Measurements from ENCODE around the gene GTF3A.
"Not testable (repeated sequence)": the region's sequence is repeated elsewhere in the genome, so short reads cannot be mapped to it uniquely, and the experiment has no call there.

GTF3A gene

GRCh38 chr13:27389891-27390290 is 34.5 kb upstream of the GTF3A start:
- Histone ChIP-seq H3K27ac (ENCODE audit: insufficient read depth, low read length, poor library complexity, severe bottlenecking) (no peak overlapping the region), H3K4me3 (ENCODE audit: insufficient read depth, low read depth, low read length, poor library complexity, severe bottlenecking) (no peak overlapping the region), H3K27me3 (replicated peaks; ENCODE audit: control insufficient read depth, insufficient read depth, low read length, poor library complexity, severe bottlenecking) (no peaks in the 10 kb centered on the region), H3K36me3 (ENCODE audit: control insufficient read depth, insufficient read depth, low read length) (no peaks in the 10 kb centered on the region), H3K4me1 (ENCODE audit: control insufficient read depth, insufficient read depth, low read length, poor library complexity, severe bottlenecking) (no peaks in the 10 kb centered on the region), H3K9me3 (ENCODE audit: control insufficient read depth, low read length) (no peaks in the 10 kb centered on the region)
- DNase-seq, result no peak

GRCh38 chr13:27391471-27391870 is 32.9 kb upstream of the GTF3A start:
- H3K9me3 ChIP-seq (ENCODE audit: control insufficient read depth, low read length), result no peaks in the 10 kb centered on the region
- no peak overlapping the region for H3K27ac ChIP-seq (ENCODE audit: insufficient read depth, low read length, poor library complexity, severe bottlenecking)
- H3K36me3 ChIP-seq (ENCODE audit: control insufficient read depth, insufficient read depth, low read length), result no peaks in the 10 kb centered on the region
- H3K27me3 ChIP-seq (replicated peaks; ENCODE audit: control insufficient read depth, insufficient read depth, low read length, poor library complexity, severe bottlenecking), result no peaks in the 10 kb centered on the region
- H3K4me1 ChIP-seq (ENCODE audit: control insufficient read depth, insufficient read depth, low read length, poor library complexity, severe bottlenecking), result no peaks in the 10 kb centered on the region
- no peak for DNase-seq
- no peak overlapping the region for H3K4me3 ChIP-seq (ENCODE audit: insufficient read depth, low read depth, low read length, poor library complexity, severe bottlenecking)

GRCh38 chr13:27393101-27393500 is 31.3 kb upstream of the GTF3A start:
- Histone ChIP-seq H3K4me3 (ENCODE audit: insufficient read depth, low read depth, low read length, poor library complexity, severe bottlenecking) (no peak overlapping the region), H3K27ac (ENCODE audit: insufficient read depth, low read length, poor library complexity, severe bottlenecking) (no peak overlapping the region), H3K4me1 (ENCODE audit: control insufficient read depth, insufficient read depth, low read length, poor library complexity, severe bottlenecking) (no peaks in the 10 kb centered on the region), H3K9me3 (ENCODE audit: control insufficient read depth, low read length) (no peaks in the 10 kb centered on the region), H3K27me3 (replicated peaks; ENCODE audit: control insufficient read depth, insufficient read depth, low read length, poor library complexity, severe bottlenecking) (no peaks in the 10 kb centered on the region), H3K36me3 (ENCODE audit: control insufficient read depth, insufficient read depth, low read length) (no peaks in the 10 kb centered on the region)
- no peak for DNase-seq

- DNase-seq, result no peak
- Histone ChIP-seq H3K4me1 (ENCODE audit: control insufficient read depth, insufficient read depth, low read length, poor library complexity, severe bottlenecking) (no peaks in the 10 kb centered on the region), H3K27me3 (replicated peaks; ENCODE audit: control insufficient read depth, insufficient read depth, low read length, poor library complexity, severe bottlenecking) (no peaks in the 10 kb centered on the region), H3K36me3 (ENCODE audit: control insufficient read depth, insufficient read depth, low read length) (no peaks in the 10 kb centered on the region), H3K27ac (ENCODE audit: insufficient read depth, low read length, poor library complexity, severe bottlenecking) (no peak overlapping the region), H3K9me3 (ENCODE audit: control insufficient read depth, low read length) (no peaks in the 10 kb centered on the region), H3K4me3 (ENCODE audit: insufficient read depth, low read depth, low read length, poor library complexity, severe bottlenecking) (no peak overlapping the region)
These were observed 29.4 kb upstream of the GTF3A start for GRCh38 chr13:27395007-27395510.

GRCh38 chr13:27396252-27396846 is 28.1 kb upstream of the GTF3A start:
- no peak overlapping the region for H3K4me3 ChIP-seq (ENCODE audit: insufficient read depth, low read depth, low read length, poor library complexity, severe bottlenecking)
- no peak for DNase-seq
- no peaks in the 10 kb centered on the region for H3K4me1 ChIP-seq (ENCODE audit: control insufficient read depth, insufficient read depth, low read length, poor library complexity, severe bottlenecking)
- no peaks in the 10 kb centered on the region for H3K36me3 ChIP-seq (ENCODE audit: control insufficient read depth, insufficient read depth, low read length)
- no peaks in the 10 kb centered on the region for H3K27me3 ChIP-seq (replicated peaks; ENCODE audit: control insufficient read depth, insufficient read depth, low read length, poor library complexity, severe bottlenecking)
- no peak overlapping the region for H3K27ac ChIP-seq (ENCODE audit: insufficient read depth, low read length, poor library complexity, severe bottlenecking)
- no peaks in the 10 kb centered on the region for H3K9me3 ChIP-seq (ENCODE audit: control insufficient read depth, low read length)

GRCh38 chr13:27398360-27398759 is 26.1 kb upstream of the GTF3A start:
- no peaks in the 10 kb centered on the region for H3K4me1 ChIP-seq (ENCODE audit: control insufficient read depth, insufficient read depth, low read length, poor library complexity, severe bottlenecking)
- H3K27me3 ChIP-seq (replicated peaks; ENCODE audit: control insufficient read depth, insufficient read depth, low read length, poor library complexity, severe bottlenecking), result no peaks in the 10 kb centered on the region
- DNase-seq, result no peak
- no peak overlapping the region for H3K27ac ChIP-seq (ENCODE audit: insufficient read depth, low read length, poor library complexity, severe bottlenecking)
- no peaks in the 10 kb centered on the region for H3K9me3 ChIP-seq (ENCODE audit: control insufficient read depth, low read length)
- no peak overlapping the region for H3K4me3 ChIP-seq (ENCODE audit: insufficient read depth, low read depth, low read length, poor library complexity, severe bottlenecking)
- no peaks in the 10 kb centered on the region for H3K36me3 ChIP-seq (ENCODE audit: control insufficient read depth, insufficient read depth, low read length)

- DNase-seq; H3K36me3 ChIP-seq (ENCODE audit: control insufficient read depth, insufficient read depth, low read length); H3K9me3 ChIP-seq (ENCODE audit: control insufficient read depth, low read length); H3K27me3 ChIP-seq (replicated peaks; ENCODE audit: control insufficient read depth, insufficient read depth, low read length, poor library complexity, severe bottlenecking); H3K4me3 ChIP-seq (ENCODE audit: insufficient read depth, low read depth, low read length, poor library complexity, severe bottlenecking); H3K27ac ChIP-seq (ENCODE audit: insufficient read depth, low read length, poor library complexity, severe bottlenecking); H3K4me1 ChIP-seq (ENCODE audit: control insufficient read depth, insufficient read depth, low read length, poor library complexity, severe bottlenecking): not testable (repeated sequence)
These were observed 24.0 kb upstream of the GTF3A start for GRCh38 chr13:27400405-27400804.

- no peaks in the 10 kb centered on the region for H3K36me3 ChIP-seq (ENCODE audit: control insufficient read depth, insufficient read depth, low read length)
These were observed 23.2 kb upstream of the GTF3A start for GRCh38 chr13:27401210-27401609.

GRCh38 chr13:27403203-27403678 is 21.2 kb upstream of the GTF3A start:
- Histone ChIP-seq H3K27ac (ENCODE audit: insufficient read depth, low read length, poor library complexity, severe bottlenecking) (no peak overlapping the region), H3K4me3 (ENCODE audit: insufficient read depth, low read depth, low read length, poor library complexity, severe bottlenecking) (no peak overlapping the region), H3K9me3 (ENCODE audit: control insufficient read depth, low read length) (no peaks in the 10 kb centered on the region), H3K36me3 (ENCODE audit: control insufficient read depth, insufficient read depth, low read length) (no peaks in the 10 kb centered on the region), H3K27me3 (replicated peaks; ENCODE audit: control insufficient read depth, insufficient read depth, low read length, poor library complexity, severe bottlenecking) (peaks cover 3% of the 10 kb centered on the region), H3K4me1 (ENCODE audit: control insufficient read depth, insufficient read depth, low read length, poor library complexity, severe bottlenecking) (peaks cover 3% of the 10 kb centered on the region)
- no peak for DNase-seq

More at GRCh38 chr13:27401210-27401609, 23.2 kb upstream of the GTF3A start:
- H3K9me3 ChIP-seq (ENCODE audit: control insufficient read depth, low read length), result no peaks in the 10 kb centered on the region
- no peak overlapping the region for H3K27ac ChIP-seq (ENCODE audit: insufficient read depth, low read length, poor library complexity, severe bottlenecking)
- H3K4me3 ChIP-seq (ENCODE audit: insufficient read depth, low read depth, low read length, poor library complexity, severe bottlenecking), result no peak overlapping the region
- no peak for DNase-seq
- no peaks in the 10 kb centered on the region for H3K27me3 ChIP-seq (replicated peaks; ENCODE audit: control insufficient read depth, insufficient read depth, low read length, poor library complexity, severe bottlenecking)
- no peaks in the 10 kb centered on the region for H3K4me1 ChIP-seq (ENCODE audit: control insufficient read depth, insufficient read depth, low read length, poor library complexity, severe bottlenecking)

GRCh38 chr13:27403727-27404385 is 20.6 kb upstream of the GTF3A start:
- Histone ChIP-seq H3K9me3 (ENCODE audit: control insufficient read depth, low read length) (no peaks in the 10 kb centered on the region), H3K27ac (ENCODE audit: insufficient read depth, low read length, poor library complexity, severe bottlenecking) (no peak overlapping the region), H3K4me1 (ENCODE audit: control insufficient read depth, insufficient read depth, low read length, poor library complexity, severe bottlenecking) (peaks cover 3% of the 10 kb centered on the region), H3K36me3 (ENCODE audit: control insufficient read depth, insufficient read depth, low read length) (no peaks in the 10 kb centered on the region), H3K27me3 (replicated peaks; ENCODE audit: control insufficient read depth, insufficient read depth, low read length, poor library complexity, severe bottlenecking) (peaks cover 3% of the 10 kb centered on the region), H3K4me3 (ENCODE audit: insufficient read depth, low read depth, low read length, poor library complexity, severe bottlenecking) (no peak overlapping the region)
- no peak for DNase-seq
